SK-N-MC (cell line): Measurements from ENCODE around the gene DAZAP1.
A peak's percentile ranks its signal among the peaks of the same experiment; 100 is the strongest.

ENCODE experiments used
- DNase-seq: peaks from one replicate; pipeline ENCODE4 v3.0.0-alpha.2; 2011; ENCODE audit warnings: low read depth, low spot score
- H3K27ac ChIP-seq: fragments of 200-600 bp; sonication (generic); 2 replicates; pipeline ENCODE4 v1.5.1; 2016; ENCODE audit warnings: mixed run types
- H3K36me3 ChIP-seq: fragments of 200-600 bp; sonication (generic); 2 replicates; pipeline ENCODE4 v1.6.1; 2017; ENCODE audit warnings: antibody characterized with exemption, low read length, mixed read lengths; ENCODE audit not compliant: insufficient read depth
- H3K4me3 ChIP-seq: fragments of 200-600 bp; sonication (generic); 2 replicates; pipeline ENCODE4 v1.5.1; 2016
- H3K9ac ChIP-seq: fragments of 200-600 bp; sonication (generic); 2 replicates; pipeline ENCODE4 v1.8.0; 2017; ENCODE audit warnings: mixed run types, mixed read lengths; ENCODE audit not compliant: insufficient read length
- H3K9me3 ChIP-seq: fragments of 200-600 bp; sonication (generic); 2 replicates; pipeline ENCODE4 v1.6.1; 2017; ENCODE audit warnings: low read depth, mild to moderate bottlenecking, antibody characterized with exemption, low read length, moderate library complexity, mixed read lengths
- EZH2 ChIP-seq: fragments of 200-600 bp; sonication (generic); IDR thresholded peaks from one replicate; pipeline ENCODE4 v1.6.1; 2017; ENCODE audit warnings: antibody characterized with exemption
- FOXP2 ChIP-seq: optimal IDR thresholded peaks from 2 replicates; pipeline ENCODE3; 2011; ENCODE audit warnings: mild to moderate bottlenecking, moderate library complexity; ENCODE audit not compliant: insufficient read depth; ENCODE audit errors: extremely low read length, control extremely low read depth
- POLR2AphosphoS5 ChIP-seq: IDR thresholded peaks from 2 replicates; pipeline ENCODE4 v1.6.1; 2012; ENCODE audit warnings: mild to moderate bottlenecking, low read depth, low read length, borderline replicate concordance

DAZAP1 gene

GRCh38 chr19:1374250-1374577 is 33.2 kb upstream of the DAZAP1 start:
- no peaks in the 10 kb centered on the region for H3K9me3 ChIP-seq
- DNase-seq, result no peak
- TF ChIP-seq FOXP2 (no peak), POLR2AphosphoS5 (no peak), EZH2 (no peak)
- no peak overlapping the region for H3K9ac ChIP-seq
- peaks cover 13% of the 10 kb centered on the region; the same call in 1 of the 2 replicates for H3K36me3 ChIP-seq
- H3K27ac ChIP-seq, result no peak overlapping the region
- no peak overlapping the region for H3K4me3 ChIP-seq

GRCh38 chr19:1376415-1376805 is 31.0 kb upstream of the DAZAP1 start:
- Histone ChIP-seq H3K4me3 (no peak overlapping the region), H3K9me3 (no peaks in the 10 kb centered on the region), H3K36me3 (peaks cover 7% of the 10 kb centered on the region; the same call in 1 of the 2 replicates), H3K27ac (peak overlapping the region; percentile 31; the same call in 1 of the 2 replicates), H3K9ac (no peak overlapping the region)
- DNase-seq, result no peak
- TF ChIP-seq EZH2 (no peak), POLR2AphosphoS5 (no peak), FOXP2 (no peak)

GRCh38 chr19:1377176-1377964 is 30.0 kb upstream of the DAZAP1 start:
- Histone ChIP-seq H3K4me3 (no peak overlapping the region), H3K36me3 (peaks cover 7% of the 10 kb centered on the region; the same call in 1 of the 2 replicates), H3K27ac (no peak overlapping the region), H3K9me3 (no peaks in the 10 kb centered on the region), H3K9ac (no peak overlapping the region)
- no peak for DNase-seq
- TF ChIP-seq EZH2, result no peak
- TF ChIP-seq POLR2AphosphoS5, result no peak
- TF ChIP-seq FOXP2, result no peak

GRCh38 chr19:1377965-1378785 is 29.2 kb upstream of the DAZAP1 start:
- Histone ChIP-seq H3K36me3 (peaks cover 1% of the 10 kb centered on the region; the same call in 1 of the 2 replicates), H3K27ac (no peak overlapping the region), H3K9ac (no peak overlapping the region), H3K4me3 (no peak overlapping the region), H3K9me3 (no peaks in the 10 kb centered on the region)
- no peak for TF ChIP-seq EZH2
- TF ChIP-seq POLR2AphosphoS5, result no peak
- TF ChIP-seq FOXP2, result no peak
- DNase-seq, result no peak

GRCh38 chr19:1379126-1379905 is 28.1 kb upstream of the DAZAP1 start:
- DNase-seq, result no peak
- H3K4me3 ChIP-seq, result no peak overlapping the region

GRCh38 chr19:1379961-1380489 is 27.4 kb upstream of the DAZAP1 start:
- DNase-seq, result no peak
- no peaks in the 10 kb centered on the region for H3K9me3 ChIP-seq
- TF ChIP-seq FOXP2, result no peak
- TF ChIP-seq POLR2AphosphoS5, result no peak
- no peak for TF ChIP-seq EZH2
- H3K27ac ChIP-seq, result no peak overlapping the region
- no peak overlapping the region for H3K4me3 ChIP-seq
- H3K36me3 ChIP-seq, result no peaks in the 10 kb centered on the region; the same call in 1 of the 2 replicates
- no peak overlapping the region for H3K9ac ChIP-seq

More at GRCh38 chr19:1379126-1379905, 28.1 kb upstream of the DAZAP1 start:
- H3K36me3 ChIP-seq, result no peaks in the 10 kb centered on the region; the same call in 1 of the 2 replicates
- H3K9ac ChIP-seq, result no peak overlapping the region
- no peak for TF ChIP-seq FOXP2
- TF ChIP-seq POLR2AphosphoS5, result no peak
- TF ChIP-seq EZH2, result no peak
- H3K9me3 ChIP-seq, result no peaks in the 10 kb centered on the region
- H3K27ac ChIP-seq, result no peak overlapping the region

- H3K9ac ChIP-seq, result no peak overlapping the region
- TF ChIP-seq POLR2AphosphoS5, result no peak
- no peak for TF ChIP-seq FOXP2
- no peak for TF ChIP-seq EZH2
- H3K36me3 ChIP-seq, result no peaks in the 10 kb centered on the region; the same call in 1 of the 2 replicates
- no peak overlapping the region for H3K4me3 ChIP-seq
- H3K9me3 ChIP-seq, result no peaks in the 10 kb centered on the region
- no peak for DNase-seq
- no peak overlapping the region for H3K27ac ChIP-seq
Observed at GRCh38 chr19:1382250-1382649, 25.1 kb upstream of the DAZAP1 start.
